SK-N-SH treated with all-trans-retinoic acid at 6 μM for 48 hours (cell line): ENCODE measurements around the gene C13orf46.

Experiments
- ATAC-seq: fragments of 200-7000 bp; cut with Tn5 transposase; 3 replicates; pipeline ENCODE4 v1.9.1; 2020; ENCODE audit warnings: mild to moderate bottlenecking, moderate library complexity
- ARNTL ChIP-seq: fragments of 450-650 bp; formaldehyde crosslinking; IDR thresholded peaks from 2 replicates; pipeline ENCODE4 v1.5.0; 2020; ENCODE audit warnings: low read depth, mild to moderate bottlenecking, moderate library complexity, borderline replicate concordance
- BACH2 ChIP-seq: fragments of 250-450 bp; sonication (Bioruptor Pico); IDR thresholded peaks from 2 replicates; pipeline ENCODE4 v1.9.0; 2021; ENCODE audit warnings: mild to moderate bottlenecking, borderline replicate concordance
- CSDC2 ChIP-seq: fragments of 250-450 bp; sonication (Bioruptor Pico); IDR thresholded peaks from 2 replicates; pipeline ENCODE4 v1.5.0; 2020; ENCODE audit warnings: mild to moderate bottlenecking, moderate library complexity
- ESRRG ChIP-seq: fragments of 250-450 bp; sonication (Bioruptor Pico); IDR thresholded peaks from 2 replicates; pipeline ENCODE4 v1.6.1; 2021; ENCODE audit warnings: mild to moderate bottlenecking
- GLIS3 ChIP-seq: fragments of 250-450 bp; sonication (Bioruptor Pico); IDR thresholded peaks from 2 replicates; pipeline ENCODE4 v1.5.0; 2020; ENCODE audit warnings: mild to moderate bottlenecking, moderate library complexity
- ISL1 ChIP-seq: fragments of 250-450 bp; sonication (Bioruptor Pico); IDR thresholded peaks from 2 replicates; pipeline ENCODE4 v2.1.2; 2022; ENCODE audit warnings: mild to moderate bottlenecking, moderate library complexity
- OSR1 ChIP-seq: fragments of 250-450 bp; sonication (Bioruptor Pico); IDR thresholded peaks from 2 replicates; pipeline ENCODE4 v1.8.0; 2022; ENCODE audit warnings: moderate library complexity, mild to moderate bottlenecking, inconsistent platforms
- PPARA ChIP-seq: fragments of 250-450 bp; sonication (Bioruptor Pico); IDR thresholded peaks from 2 replicates; pipeline ENCODE4 v1.5.0; 2020; ENCODE audit warnings: mild to moderate bottlenecking, borderline replicate concordance
- RARB ChIP-seq: fragments of 250-450 bp; sonication (Bioruptor Pico); IDR thresholded peaks from 2 replicates; pipeline ENCODE4 v1.8.0; 2021; ENCODE audit warnings: mild to moderate bottlenecking, moderate library complexity
- SNAI2 ChIP-seq: fragments of 250-450 bp; sonication (Bioruptor Pico); IDR thresholded peaks from 2 replicates; pipeline ENCODE4 v1.5.0; 2020; ENCODE audit warnings: mild to moderate bottlenecking, moderate library complexity
- TCF4 ChIP-seq: fragments of 250-450 bp; sonication (Bioruptor Pico); IDR thresholded peaks from 2 replicates; pipeline ENCODE4 v1.8.0; 2021; ENCODE audit warnings: mild to moderate bottlenecking, moderate library complexity, borderline replicate concordance
- TOX ChIP-seq: fragments of 250-450 bp; sonication (Bioruptor Pico); IDR thresholded peaks from 2 replicates; pipeline ENCODE4 v1.8.0; 2021; ENCODE audit warnings: mild to moderate bottlenecking, moderate library complexity, borderline replicate concordance
- ZC3H10 ChIP-seq: fragments of 250-450 bp; sonication (Bioruptor Pico); IDR thresholded peaks from 2 replicates; pipeline ENCODE4 v1.5.1; 2021; ENCODE audit warnings: mild to moderate bottlenecking, moderate library complexity
- ZFP3 ChIP-seq: fragments of 250-450 bp; sonication (Bioruptor Pico); IDR thresholded peaks from 2 replicates; pipeline ENCODE4 v1.5.0; 2020; ENCODE audit warnings: mild to moderate bottlenecking, moderate library complexity
- ZFP30 ChIP-seq: fragments of 450-650 bp; formaldehyde crosslinking; IDR thresholded peaks from 2 replicates; pipeline ENCODE4 v1.5.0; 2022; ENCODE audit warnings: mild to moderate bottlenecking, moderate library complexity
- ZNF565 ChIP-seq: fragments of 450-650 bp; formaldehyde crosslinking; conservative IDR thresholded peaks from 2 replicates; pipeline ENCODE4 v1.5.0; 2020; ENCODE audit warnings: low read depth, mild to moderate bottlenecking, moderate library complexity
- ZNF70 ChIP-seq: fragments of 450-650 bp; formaldehyde crosslinking; IDR thresholded peaks from 2 replicates; pipeline ENCODE4 v1.5.0; 2020; ENCODE audit warnings: mild to moderate bottlenecking, moderate library complexity
- ZNF8 ChIP-seq: fragments of 450-650 bp; formaldehyde crosslinking; IDR thresholded peaks from 2 replicates; pipeline ENCODE4 v1.5.0; 2020; ENCODE audit warnings: mild to moderate bottlenecking, moderate library complexity
- TF ChIP-seq, protein P1 (sequence below): fragments of 250-450 bp; sonication (Bioruptor Pico); IDR thresholded peaks from 2 replicates; pipeline ENCODE4 v1.5.1; 2021; ENCODE audit warnings: mild to moderate bottlenecking, moderate library complexity
- TF ChIP-seq, protein P2 (sequence below): fragments of 250-450 bp; sonication (Bioruptor Pico); IDR thresholded peaks from 2 replicates; pipeline ENCODE4 v1.8.0; 2021; ENCODE audit warnings: low read depth, mild to moderate bottlenecking, moderate library complexity, borderline replicate concordance
- TF ChIP-seq, protein P3 (sequence below): fragments of 250-450 bp; sonication (Bioruptor Pico); IDR thresholded peaks from 2 replicates; pipeline ENCODE4 v1.8.0; 2020; ENCODE audit warnings: mild to moderate bottlenecking, moderate library complexity, borderline replicate concordance
- TF ChIP-seq, protein P4 (sequence below): fragments of 250-450 bp; sonication (Bioruptor Pico); IDR thresholded peaks from 2 replicates; pipeline ENCODE4 v1.5.0; 2020; ENCODE audit warnings: mild to moderate bottlenecking, moderate library complexity
- TF ChIP-seq, protein P5 (sequence below): fragments of 250-450 bp; sonication (Bioruptor Pico); IDR thresholded peaks from 2 replicates; pipeline ENCODE4 v1.5.1; 2020; ENCODE audit warnings: low read depth, mild to moderate bottlenecking, moderate library complexity

The C13orf46 gene

DNA sequence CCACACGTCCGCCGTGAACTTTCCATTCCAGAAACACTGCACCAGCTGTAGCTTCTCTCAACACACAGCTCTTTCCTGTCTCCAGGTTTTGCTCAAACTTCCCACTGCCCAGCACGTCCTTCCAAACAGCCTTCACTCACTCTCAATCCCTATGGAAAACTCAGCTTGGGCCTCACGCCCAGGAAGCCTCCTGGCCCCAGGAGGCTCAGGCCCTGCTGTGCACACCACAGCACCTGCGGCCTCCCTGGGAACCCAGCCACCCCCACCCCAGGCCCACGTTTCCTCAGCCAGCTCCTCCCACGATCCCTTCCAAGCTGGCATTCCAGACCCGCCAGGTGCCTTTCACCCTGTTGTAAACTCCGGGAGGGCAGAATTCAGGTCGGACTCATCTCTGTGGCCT is 35.2 kb downstream of the C13orf46 start:
- no peak; the same call in 2 of the 3 replicates for ATAC-seq
- TF ChIP-seq RARB (CRISPR knock-in tag) (no peak), CSDC2 (CRISPR knock-in tag) (no peak), ISL1 (no peak), PPARA (CRISPR knock-in tag) (no peak), SNAI2 (no peak), GLIS3 (CRISPR knock-in tag) (no peak), ARNTL (CRISPR knock-in tag) (no peak)
- TF ChIP-seq, protein P1, sequence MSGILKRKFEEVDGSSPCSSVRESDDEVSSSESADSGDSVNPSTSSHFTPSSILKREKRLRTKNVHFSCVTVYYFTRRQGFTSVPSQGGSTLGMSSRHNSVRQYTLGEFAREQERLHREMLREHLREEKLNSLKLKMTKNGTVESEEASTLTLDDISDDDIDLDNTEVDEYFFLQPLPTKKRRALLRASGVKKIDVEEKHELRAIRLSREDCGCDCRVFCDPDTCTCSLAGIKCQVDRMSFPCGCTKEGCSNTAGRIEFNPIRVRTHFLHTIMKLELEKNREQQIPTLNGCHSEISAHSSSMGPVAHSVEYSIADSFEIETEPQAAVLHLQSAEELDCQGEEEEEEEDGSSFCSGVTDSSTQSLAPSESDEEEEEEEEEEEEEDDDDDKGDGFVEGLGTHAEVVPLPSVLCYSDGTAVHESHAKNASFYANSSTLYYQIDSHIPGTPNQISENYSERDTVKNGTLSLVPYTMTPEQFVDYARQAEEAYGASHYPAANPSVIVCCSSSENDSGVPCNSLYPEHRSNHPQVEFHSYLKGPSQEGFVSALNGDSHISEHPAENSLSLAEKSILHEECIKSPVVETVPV (CRISPR knock-in tag) = no peak

DNA sequence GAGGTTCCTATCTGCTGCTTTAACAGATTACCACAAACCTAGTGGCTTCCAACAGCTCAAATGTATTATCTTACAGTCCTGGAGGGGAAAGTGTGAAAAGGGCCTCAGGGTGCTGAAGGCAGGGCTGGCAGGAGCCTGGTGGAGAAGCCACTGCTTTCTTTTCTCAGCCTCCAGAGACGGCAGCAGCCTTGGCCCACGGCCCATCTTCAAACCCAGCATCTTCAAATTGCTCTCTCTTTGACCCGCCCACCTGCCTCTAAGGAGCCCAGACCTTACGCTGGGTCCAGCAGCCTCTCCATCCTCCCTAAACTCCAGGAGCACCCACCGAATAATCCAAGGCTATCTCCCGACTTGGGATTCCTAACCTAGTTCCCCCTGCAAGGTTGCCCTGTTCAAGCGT is 35.6 kb downstream of the C13orf46 start:
- TF ChIP-seq TCF4 (CRISPR knock-in tag) (no peak), GLIS3 (CRISPR knock-in tag) (no peak), ZNF70 (CRISPR knock-in tag) (no peak), ZNF8 (no peak), OSR1 (no peak), ZFP3 (no peak), ZNF565 (no peak), PPARA (CRISPR knock-in tag) (no peak), ISL1 (no peak), ZC3H10 (CRISPR knock-in tag) (no peak), ESRRG (no peak), RARB (CRISPR knock-in tag) (no peak), ZFP30 (CRISPR knock-in tag) (no peak), TOX (CRISPR knock-in tag) (no peak), BACH2 (CRISPR knock-in tag) (no peak)
- TF ChIP-seq, protein P2, sequence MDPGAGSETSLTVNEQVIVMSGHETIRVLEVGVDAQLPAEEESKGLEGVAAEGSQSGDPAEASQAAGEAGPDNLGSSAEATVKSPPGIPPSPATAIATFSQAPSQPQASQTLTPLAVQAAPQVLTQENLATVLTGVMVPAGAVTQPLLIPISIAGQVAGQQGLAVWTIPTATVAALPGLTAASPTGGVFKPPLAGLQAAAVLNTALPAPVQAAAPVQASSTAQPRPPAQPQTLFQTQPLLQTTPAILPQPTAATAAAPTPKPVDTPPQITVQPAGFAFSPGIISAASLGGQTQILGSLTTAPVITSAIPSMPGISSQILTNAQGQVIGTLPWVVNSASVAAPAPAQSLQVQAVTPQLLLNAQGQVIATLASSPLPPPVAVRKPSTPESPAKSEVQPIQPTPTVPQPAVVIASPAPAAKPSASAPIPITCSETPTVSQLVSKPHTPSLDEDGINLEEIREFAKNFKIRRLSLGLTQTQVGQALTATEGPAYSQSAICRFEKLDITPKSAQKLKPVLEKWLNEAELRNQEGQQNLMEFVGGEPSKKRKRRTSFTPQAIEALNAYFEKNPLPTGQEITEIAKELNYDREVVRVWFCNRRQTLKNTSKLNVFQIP (CRISPR knock-in tag) = no peak
- TF ChIP-seq, protein P3, sequence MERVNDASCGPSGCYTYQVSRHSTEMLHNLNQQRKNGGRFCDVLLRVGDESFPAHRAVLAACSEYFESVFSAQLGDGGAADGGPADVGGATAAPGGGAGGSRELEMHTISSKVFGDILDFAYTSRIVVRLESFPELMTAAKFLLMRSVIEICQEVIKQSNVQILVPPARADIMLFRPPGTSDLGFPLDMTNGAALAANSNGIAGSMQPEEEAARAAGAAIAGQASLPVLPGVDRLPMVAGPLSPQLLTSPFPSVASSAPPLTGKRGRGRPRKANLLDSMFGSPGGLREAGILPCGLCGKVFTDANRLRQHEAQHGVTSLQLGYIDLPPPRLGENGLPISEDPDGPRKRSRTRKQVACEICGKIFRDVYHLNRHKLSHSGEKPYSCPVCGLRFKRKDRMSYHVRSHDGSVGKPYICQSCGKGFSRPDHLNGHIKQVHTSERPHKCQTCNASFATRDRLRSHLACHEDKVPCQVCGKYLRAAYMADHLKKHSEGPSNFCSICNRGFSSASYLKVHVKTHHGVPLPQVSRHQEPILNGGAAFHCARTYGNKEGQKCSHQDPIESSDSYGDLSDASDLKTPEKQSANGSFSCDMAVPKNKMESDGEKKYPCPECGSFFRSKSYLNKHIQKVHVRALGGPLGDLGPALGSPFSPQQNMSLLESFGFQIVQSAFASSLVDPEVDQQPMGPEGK (CRISPR knock-in tag) = no peak
- TF ChIP-seq, protein P4, sequence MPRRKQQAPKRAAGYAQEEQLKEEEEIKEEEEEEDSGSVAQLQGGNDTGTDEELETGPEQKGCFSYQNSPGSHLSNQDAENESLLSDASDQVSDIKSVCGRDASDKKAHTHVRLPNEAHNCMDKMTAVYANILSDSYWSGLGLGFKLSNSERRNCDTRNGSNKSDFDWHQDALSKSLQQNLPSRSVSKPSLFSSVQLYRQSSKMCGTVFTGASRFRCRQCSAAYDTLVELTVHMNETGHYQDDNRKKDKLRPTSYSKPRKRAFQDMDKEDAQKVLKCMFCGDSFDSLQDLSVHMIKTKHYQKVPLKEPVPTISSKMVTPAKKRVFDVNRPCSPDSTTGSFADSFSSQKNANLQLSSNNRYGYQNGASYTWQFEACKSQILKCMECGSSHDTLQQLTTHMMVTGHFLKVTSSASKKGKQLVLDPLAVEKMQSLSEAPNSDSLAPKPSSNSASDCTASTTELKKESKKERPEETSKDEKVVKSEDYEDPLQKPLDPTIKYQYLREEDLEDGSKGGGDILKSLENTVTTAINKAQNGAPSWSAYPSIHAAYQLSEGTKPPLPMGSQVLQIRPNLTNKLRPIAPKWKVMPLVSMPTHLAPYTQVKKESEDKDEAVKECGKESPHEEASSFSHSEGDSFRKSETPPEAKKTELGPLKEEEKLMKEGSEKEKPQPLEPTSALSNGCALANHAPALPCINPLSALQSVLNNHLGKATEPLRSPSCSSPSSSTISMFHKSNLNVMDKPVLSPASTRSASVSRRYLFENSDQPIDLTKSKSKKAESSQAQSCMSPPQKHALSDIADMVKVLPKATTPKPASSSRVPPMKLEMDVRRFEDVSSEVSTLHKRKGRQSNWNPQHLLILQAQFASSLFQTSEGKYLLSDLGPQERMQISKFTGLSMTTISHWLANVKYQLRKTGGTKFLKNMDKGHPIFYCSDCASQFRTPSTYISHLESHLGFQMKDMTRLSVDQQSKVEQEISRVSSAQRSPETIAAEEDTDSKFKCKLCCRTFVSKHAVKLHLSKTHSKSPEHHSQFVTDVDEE (CRISPR knock-in tag) = no peak
- peak; percentile 33; the same call in 2 of the 3 replicates for ATAC-seq

DNA sequence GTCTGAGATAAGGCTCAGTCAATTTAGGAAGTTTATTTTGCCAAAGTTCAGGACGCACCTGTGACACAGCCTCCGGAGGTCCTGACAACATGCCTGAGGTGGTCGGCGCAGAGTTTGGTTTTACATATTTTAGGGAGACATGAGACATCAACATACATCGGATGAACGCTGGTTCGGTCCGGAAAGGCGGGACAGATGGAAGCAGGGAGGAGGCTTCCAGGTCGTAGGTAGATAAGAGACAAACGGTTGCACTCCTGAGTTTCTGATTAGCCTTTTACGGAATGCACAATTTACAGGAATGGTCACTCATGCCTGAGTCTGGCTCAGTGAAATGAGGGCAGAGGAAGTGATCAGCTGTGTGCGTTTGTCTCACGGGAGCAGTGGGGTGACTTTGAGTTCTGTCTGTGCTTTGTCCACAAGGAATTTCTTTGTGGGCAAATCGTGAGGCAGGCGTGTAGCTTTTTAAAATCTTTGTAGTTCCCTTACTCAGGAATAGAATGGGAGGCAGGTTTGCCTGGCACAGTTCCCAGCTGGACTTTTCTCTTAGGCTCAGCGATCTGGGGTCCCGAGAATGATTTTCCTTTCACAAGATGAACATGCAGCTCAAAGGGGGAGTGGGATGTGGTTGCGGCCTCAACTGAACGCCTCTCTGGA is 36.2 kb downstream of the C13orf46 start:
- no peak for TF ChIP-seq ZC3H10 (CRISPR knock-in tag)
- no peak for TF ChIP-seq GLIS3 (CRISPR knock-in tag)
- ATAC-seq = no peak

DNA sequence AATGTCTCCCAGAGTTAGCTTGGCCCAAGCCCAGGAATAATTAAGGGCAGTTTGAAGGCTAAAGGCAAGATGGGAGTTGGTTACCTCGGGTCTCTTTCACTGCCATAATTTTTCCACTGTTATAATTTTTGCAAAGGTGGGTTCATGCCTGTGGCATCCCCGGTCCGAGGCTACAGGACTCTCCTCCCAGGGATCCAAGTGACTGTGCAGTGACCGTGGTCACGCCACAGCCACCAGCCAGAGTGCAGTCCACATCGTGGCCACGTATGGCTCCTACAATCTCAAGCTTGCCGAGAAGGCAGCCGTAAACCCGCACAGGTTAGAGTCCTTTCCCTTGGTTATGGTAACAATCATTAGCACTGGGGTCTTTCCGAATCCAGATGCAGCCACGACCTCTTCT is 36.8 kb downstream of the C13orf46 start:
- no peak for ATAC-seq
- no peak for TF ChIP-seq ZNF565
- TF ChIP-seq ZFP30 (CRISPR knock-in tag) = no peak
- TF ChIP-seq TCF4 (CRISPR knock-in tag) = no peak
- TF ChIP-seq ZNF70 (CRISPR knock-in tag) = no peak
- TF ChIP-seq, protein P5, sequence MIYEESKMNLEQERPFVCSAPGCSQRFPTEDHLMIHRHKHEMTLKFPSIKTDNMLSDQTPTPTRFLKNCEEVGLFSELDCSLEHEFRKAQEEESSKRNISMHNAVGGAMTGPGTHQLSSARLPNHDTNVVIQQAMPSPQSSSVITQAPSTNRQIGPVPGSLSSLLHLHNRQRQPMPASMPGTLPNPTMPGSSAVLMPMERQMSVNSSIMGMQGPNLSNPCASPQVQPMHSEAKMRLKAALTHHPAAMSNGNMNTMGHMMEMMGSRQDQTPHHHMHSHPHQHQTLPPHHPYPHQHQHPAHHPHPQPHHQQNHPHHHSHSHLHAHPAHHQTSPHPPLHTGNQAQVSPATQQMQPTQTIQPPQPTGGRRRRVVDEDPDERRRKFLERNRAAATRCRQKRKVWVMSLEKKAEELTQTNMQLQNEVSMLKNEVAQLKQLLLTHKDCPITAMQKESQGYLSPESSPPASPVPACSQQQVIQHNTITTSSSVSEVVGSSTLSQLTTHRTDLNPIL (CRISPR knock-in tag) = no peak
- no peak for TF ChIP-seq GLIS3 (CRISPR knock-in tag)
- TF ChIP-seq ZC3H10 (CRISPR knock-in tag) = no peak
- TF ChIP-seq BACH2 (CRISPR knock-in tag) = no peak
- TF ChIP-seq, protein P1 (CRISPR knock-in tag) = no peak
